ENCODE results near the gene WIPF1. TPM values are rescaled to one million over a fixed set of nuclear protein-coding genes. Genes with fewer than 3 reads are reported as not detected.

Gene WIPF1
- polyA plus RNA-seq, 1 donor (not counting 4 experiments of a cell fraction or from before 2014, with no cell fraction given): 0.16 TPM

DNA sequence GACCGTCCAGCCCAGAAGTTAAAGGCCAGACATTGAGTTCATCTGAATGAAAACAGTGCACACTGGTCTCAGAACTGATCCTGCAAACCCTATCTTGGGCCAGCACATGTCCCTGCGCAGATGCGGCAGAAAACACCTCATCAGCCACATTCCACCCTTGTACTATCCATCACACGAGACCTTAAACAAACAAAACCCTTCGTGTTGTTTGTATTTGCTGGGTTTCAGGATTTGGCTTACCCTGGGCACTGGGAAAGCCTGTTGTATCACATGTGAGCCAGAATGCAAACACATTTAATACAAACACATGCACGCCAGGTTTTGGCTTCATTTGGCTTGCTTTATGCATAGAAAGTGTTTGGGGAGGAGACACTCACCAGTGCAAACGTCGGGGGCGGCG is 12.5 kb downstream of the WIPF1 start:
- dilution Hi-C loops (cut with MboI; ENCODE audit: extremely low pct_ligation_motif_present, low sequenced_read_pairs): no loop called here
- Histone ChIP-seq H3K36me3 (ENCODE audit: control insufficient read depth in 2 of 2, extremely low read depth in 1 of 2, insufficient read depth in 2 of 2, low read length in 2 of 2) (no peaks in the 10 kb centered on the region), H3K9me3 (ENCODE audit: control insufficient read depth, low read depth, low read length) (no peaks in the 10 kb centered on the region), H3K4me1 (ENCODE audit: control insufficient read depth, extremely low read depth, insufficient read depth, low read length) (no peaks in the 10 kb centered on the region), H4K20me1 (ENCODE audit: control insufficient read depth, extremely low read depth, insufficient read depth, low read length) (no peaks in the 10 kb centered on the region), H3K9ac (ENCODE audit: control insufficient read depth, extremely low read depth, insufficient read depth, low read length) (no peak overlapping the region), H3K4me2 (ENCODE audit: control insufficient read depth, extremely low read depth, insufficient read depth, low read depth, low read length) (no peak overlapping the region), H3K9me1 (ENCODE audit: control insufficient read depth, extremely low read depth, insufficient read depth, low read length) (no peaks in the 10 kb centered on the region), H3K79me2 (ENCODE audit: control insufficient read depth, insufficient read depth, low read length) (no peaks in the 10 kb centered on the region), H3K4me3 (ENCODE audit: control insufficient read depth in 2 of 3, extremely low read depth in 1 of 3, insufficient read depth in 2 of 3, low read depth in 1 of 3, low read length in 3 of 3) (no peak overlapping the region), H3K27ac (ENCODE audit: control insufficient read depth, insufficient read depth, low read length) (no peak overlapping the region), H3K27me3 (ENCODE audit: control insufficient read depth, extremely low read depth, insufficient read depth, low read length) (no peaks in the 10 kb centered on the region), H2AFZ (ENCODE audit: control insufficient read depth, low read length) (no peak overlapping the region)
- TF ChIP-seq CTCF (optimal IDR thresholded peaks at IDR 0.05 in 1 of 3, IDR thresholded peaks at IDR 0.05 in 1 of 3, conservative IDR thresholded peaks at IDR 0.05 in 1 of 3; ENCODE audit: extremely low read depth in 1 of 3, insufficient read depth in 2 of 3, low read length in 3 of 3): no peak
- no peak for FAIRE-seq
- no peak for DNase-seq (ENCODE audit: low read depth, low spot score)

GRCh38 chr2:174581491-174581890 is 16.1 kb downstream of the WIPF1 start:
- H3K4me2 ChIP-seq (ENCODE audit: control insufficient read depth, extremely low read depth, insufficient read depth, low read depth, low read length): no peak overlapping the region
- no peak for TF ChIP-seq EZH2 (IDR thresholded peaks at IDR 0.05; ENCODE audit: low read length)
- no peak for TF ChIP-seq CTCF (optimal IDR thresholded peaks at IDR 0.05 in 1 of 3, IDR thresholded peaks at IDR 0.05 in 1 of 3, conservative IDR thresholded peaks at IDR 0.05 in 1 of 3; ENCODE audit: extremely low read depth in 1 of 3, insufficient read depth in 2 of 3, low read length in 3 of 3)
- H3K27ac ChIP-seq (ENCODE audit: control insufficient read depth, insufficient read depth, low read length): no peak overlapping the region
- no peak overlapping the region for H3K4me3 ChIP-seq (ENCODE audit: control insufficient read depth in 2 of 3, extremely low read depth in 1 of 3, insufficient read depth in 2 of 3, low read depth in 1 of 3, low read length in 3 of 3)
- no peaks in the 10 kb centered on the region for H3K9me3 ChIP-seq (ENCODE audit: control insufficient read depth, low read depth, low read length)
- FAIRE-seq: no peak
- H3K4me1 ChIP-seq (ENCODE audit: control insufficient read depth, extremely low read depth, insufficient read depth, low read length): no peaks in the 10 kb centered on the region
- H3K79me2 ChIP-seq (ENCODE audit: control insufficient read depth, insufficient read depth, low read length): no peaks in the 10 kb centered on the region
- dilution Hi-C loops (cut with MboI; ENCODE audit: extremely low pct_ligation_motif_present, low sequenced_read_pairs): no loop called here
- no peaks in the 10 kb centered on the region for H3K9me1 ChIP-seq (ENCODE audit: control insufficient read depth, extremely low read depth, insufficient read depth, low read length)
- no peaks in the 10 kb centered on the region for H3K27me3 ChIP-seq (ENCODE audit: control insufficient read depth, extremely low read depth, insufficient read depth, low read length)
- no peaks in the 10 kb centered on the region for H4K20me1 ChIP-seq (ENCODE audit: control insufficient read depth, extremely low read depth, insufficient read depth, low read length)
- DNase-seq (ENCODE audit: low read depth, low spot score): no peak
- no peaks in the 10 kb centered on the region for H3K36me3 ChIP-seq (ENCODE audit: control insufficient read depth in 2 of 2, extremely low read depth in 1 of 2, insufficient read depth in 2 of 2, low read length in 2 of 2)
- H2AFZ ChIP-seq (ENCODE audit: control insufficient read depth, low read length): no peak overlapping the region
- no peak overlapping the region for H3K9ac ChIP-seq (ENCODE audit: control insufficient read depth, extremely low read depth, insufficient read depth, low read length)

All from keratinocyte (primary cell).